AG08396 (cell line): ENCODE measurements around the gene ETV1.
A peak's percentile ranks its signal among the peaks of the same experiment; 100 is the strongest.

Experiments used
- DNase-seq: peaks from one replicate; pipeline ENCODE4 v3.0.0; 2012; ENCODE audit warnings: low spot score, mixed read lengths

The ETV1 gene

DNA sequence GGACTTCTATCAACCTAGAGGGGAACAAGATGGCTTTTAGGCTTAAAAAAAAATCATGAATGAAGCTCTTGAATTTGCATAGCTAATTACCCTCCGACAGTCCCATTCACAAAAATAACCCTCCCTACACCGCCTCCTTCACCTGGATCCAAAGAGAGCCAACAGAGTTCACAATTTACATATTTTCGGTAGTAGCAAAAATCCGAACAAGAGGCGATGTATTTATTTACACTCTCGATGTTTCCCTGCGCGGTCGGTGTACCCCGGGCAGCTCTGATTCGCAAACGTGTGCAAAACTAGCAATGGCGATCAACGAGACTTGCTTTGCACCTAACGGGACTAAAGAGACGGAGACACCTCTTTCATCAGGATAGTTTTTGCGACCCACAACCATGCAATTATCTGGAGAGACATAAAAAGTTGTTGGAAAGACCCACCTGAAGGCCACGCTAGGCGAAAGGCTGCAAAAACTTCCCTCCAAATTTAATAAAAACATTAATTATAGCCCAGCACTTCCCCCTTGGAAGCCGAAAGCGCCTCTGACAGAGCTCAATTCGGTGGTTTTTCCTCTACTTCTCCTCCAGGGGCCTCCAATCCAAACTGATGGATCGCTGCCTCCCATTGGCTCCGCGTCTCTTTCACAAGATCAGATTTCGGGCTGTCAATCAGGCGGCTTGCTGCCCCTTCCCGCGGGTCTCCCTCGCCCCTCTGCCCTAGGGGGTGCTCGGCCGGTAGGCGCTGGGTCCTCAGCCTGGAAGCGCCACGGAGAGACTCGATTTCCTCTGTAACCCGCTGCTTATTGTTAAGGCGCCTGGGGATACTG, at the start of gene ETV1:
Gene ETV1 (minus strand): TSS at position 541 of the 823 bp plus-strand sequence. CDS start 614 bp downstream, outside the sequence.
- DNase-seq = peak; percentile 61

DNA sequence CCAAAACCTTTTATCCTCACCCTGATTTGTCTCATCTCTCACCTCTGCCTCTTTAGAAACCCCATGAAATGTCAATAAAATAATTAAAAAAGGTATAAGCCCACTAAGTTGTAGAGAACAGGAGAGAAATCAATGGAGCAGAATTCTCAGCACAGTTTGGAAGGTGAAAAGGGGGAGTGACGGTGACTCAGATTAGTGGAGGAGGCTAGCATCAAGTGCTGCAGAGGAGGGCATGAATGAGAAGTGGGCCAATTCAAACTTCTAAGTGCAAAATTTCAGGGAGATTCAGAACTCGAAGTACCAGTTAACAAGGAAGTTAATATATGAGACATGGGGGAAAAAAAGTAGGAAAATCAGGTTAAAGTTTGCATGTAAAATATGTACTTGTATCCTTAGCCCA, 34.9 kb upstream of the ETV1 start:
- no peak for DNase-seq

GRCh38 chr7:14023838-14024237, 34.4 kb upstream of the ETV1 start:
- DNase-seq = no peak

DNA sequence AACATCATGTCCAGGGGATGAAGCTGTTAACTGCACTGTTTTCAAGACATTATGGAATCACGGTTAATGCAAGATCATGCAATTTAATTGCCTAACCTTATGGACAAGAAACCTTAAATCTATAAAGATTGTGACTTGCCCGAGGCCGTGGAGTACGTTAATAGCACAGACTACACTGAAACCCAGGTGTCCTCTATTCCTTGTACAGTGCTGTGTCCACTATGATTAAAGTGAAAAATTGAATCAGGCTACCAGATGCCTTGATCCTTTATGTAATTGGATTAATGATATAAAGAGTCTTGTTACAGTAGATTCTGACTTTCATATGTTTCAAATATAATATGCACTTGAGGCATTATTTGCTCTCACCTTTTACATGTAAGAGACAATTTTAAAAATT, 33.9 kb upstream of the ETV1 start:
- DNase-seq = no peak

DNA sequence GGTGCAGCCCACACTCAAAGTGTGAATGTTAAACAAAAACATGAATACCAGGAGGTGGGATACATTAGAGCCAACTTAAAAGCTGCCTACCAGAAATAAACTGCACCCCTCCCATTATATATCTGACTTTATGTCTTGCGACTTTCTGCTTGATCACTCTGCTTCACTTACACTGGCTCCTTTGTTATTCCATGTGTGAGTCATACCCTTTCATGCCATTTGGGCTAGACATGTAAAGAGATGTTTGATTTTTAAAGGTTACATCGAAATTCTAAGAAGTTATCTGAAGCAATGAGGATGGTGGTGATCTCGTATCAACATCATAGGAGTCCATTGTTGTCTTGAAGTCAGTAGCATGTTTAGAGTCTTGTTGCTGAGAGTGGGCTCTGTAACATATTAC, 31.6 kb upstream of the ETV1 start:
- DNase-seq = peak; percentile 21

- no peak for DNase-seq
Measured at GRCh38 chr7:14020339-14020900, 31.0 kb upstream of the ETV1 start.

GRCh38 chr7:14018751-14019150, 29.3 kb upstream of the ETV1 start:
- DNase-seq = no peak

- DNase-seq = no peak
Measured at GRCh38 chr7:14016950-14017349, 27.5 kb upstream of the ETV1 start.

DNA sequence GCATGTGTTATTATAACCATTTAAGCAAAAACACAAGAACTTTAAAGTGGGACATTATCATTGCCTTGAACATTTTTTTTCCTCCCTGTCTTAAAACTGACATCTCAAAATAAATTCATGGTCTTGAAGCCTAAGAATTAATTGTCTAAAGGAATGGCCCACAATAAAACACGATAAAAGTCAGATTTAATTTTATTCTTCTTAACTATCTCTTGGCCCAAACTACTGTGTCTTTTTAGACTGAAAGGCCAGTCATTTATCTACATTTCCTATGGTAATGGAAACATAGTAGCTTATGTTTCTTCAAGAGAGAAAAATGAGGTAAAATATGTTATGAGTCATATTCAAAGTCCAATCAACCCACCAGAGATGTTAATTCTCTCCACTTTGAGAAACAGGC, 24.4 kb upstream of the ETV1 start:
- no peak for DNase-seq

- no peak for DNase-seq
Measured at GRCh38 chr7:14009453-14010418, 20.3 kb upstream of the ETV1 start.

GRCh38 chr7:14001139-14001538, 11.7 kb upstream of the ETV1 start:
- DNase-seq = no peak

DNA sequence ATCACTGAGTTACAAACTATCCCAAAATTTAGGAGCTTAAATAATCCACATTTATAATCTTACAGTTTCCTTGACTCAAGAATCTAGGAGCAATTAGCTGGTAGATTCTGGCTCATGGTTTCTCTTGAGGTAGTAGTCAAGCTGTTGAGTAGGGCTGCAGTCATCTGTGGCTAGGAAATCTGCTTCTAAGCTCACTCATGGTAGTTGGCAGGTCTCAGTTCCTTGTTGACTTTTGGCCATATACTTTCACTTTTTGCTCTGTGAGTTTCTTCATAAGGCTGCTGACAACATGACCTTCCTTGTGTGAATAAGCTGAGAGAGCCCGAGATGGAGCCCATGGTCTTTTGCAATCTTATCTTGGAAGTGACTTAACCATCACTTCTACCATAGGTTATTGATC, 10.8 kb upstream of the ETV1 start:
- no peak for DNase-seq

GRCh38 chr7:13998866-13999265, 9.4 kb upstream of the ETV1 start:
- DNase-seq = no peak

GRCh38 chr7:13992596-13992964, 3.1 kb upstream of the ETV1 start:
- no peak for DNase-seq

GRCh38 chr7:13991791-13992595, 2.5 kb upstream of the ETV1 start:
- DNase-seq = no peak

DNA sequence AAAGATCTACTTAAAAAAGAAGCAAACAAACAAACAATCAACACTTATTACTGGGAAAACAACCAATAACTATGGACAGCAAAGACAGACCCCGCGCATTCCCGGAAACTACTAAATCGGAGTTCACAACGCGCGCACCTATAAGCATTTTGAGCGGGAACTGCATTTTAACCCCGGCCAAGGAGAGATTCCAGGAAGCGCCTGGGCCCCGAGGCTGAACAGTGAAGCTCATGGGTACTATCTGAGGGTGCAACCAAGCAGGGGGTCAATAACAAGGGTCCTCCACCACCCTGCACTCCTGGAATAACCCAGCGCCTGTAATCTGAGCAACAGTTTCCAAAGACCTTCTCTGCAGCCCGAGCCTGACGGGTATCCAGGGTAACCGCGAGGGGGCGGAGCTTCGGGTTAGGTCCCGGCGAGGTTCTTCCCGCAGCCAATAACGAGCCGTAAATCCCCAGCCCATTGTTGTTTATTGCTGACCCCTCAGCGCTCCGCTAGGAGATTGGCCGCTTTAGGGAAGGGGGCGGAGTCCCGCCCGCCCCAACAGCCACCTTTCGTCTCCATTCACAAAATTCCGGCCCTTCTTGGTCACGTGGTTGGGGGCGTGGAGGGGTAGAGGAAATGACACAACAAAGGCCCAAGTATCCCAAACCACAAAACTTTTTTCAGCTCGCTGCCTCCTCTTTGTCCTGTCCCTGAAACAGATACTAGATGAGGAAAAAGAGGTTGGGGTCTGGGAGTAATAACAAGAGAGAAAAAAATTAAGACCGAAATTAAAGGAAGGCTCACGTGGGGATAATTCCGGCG, 1.7 kb upstream of the ETV1 start:
- peak; percentile 92 for DNase-seq

DNA sequence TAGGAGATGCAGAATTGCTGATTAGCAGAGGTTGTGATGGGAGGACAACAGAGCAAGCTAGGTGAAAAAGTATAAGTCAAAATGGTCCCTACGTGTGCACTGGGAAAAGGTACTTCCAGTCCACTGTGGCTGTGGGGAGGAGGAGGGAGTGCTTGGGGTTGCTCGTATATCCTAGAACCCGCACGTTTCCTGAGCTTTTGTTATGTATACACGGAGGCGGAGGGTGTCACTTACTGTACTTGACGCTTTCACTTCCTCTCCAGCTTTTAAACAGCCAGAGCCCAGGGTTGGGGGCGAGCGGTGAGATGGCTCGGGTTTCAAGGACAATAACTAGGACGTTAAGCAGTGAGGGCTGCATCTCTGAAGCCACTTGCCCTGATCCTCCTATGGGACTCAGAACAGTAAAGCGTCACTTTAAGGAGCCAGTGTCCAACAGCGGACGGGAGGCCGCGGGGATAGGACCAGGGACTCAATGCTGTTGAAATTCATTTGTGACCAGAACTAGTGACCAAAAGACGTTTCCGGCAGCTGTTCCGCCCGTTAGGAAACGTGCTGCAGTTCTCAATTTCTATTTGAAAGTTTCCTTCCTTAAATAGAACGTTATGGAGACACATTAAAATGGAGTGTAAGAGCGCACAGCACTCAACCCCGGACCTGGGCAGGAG, 985 bp upstream of the ETV1 start:
- no peak for DNase-seq

GRCh38 chr7:13989949-13990305, 461 bp upstream of the ETV1 start:
- no peak for DNase-seq

DNA sequence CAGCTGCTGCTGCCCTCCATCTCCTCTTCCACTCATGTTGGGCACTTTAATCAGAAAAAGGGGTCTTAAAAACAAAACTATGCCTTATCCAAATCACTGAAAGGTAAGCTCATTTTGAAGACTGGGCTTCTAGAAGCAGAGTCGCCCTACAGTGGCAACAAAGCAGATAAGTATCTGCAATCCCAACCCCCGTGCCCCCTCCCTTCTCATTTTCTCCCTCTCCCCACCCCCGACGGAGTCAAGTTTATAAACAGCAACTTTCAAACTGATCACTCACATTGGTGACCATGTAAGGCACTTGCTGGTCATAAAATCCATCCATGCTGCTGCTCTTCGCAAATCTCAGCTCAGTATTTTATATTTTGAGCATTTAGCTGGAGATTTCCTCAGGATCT, 738 bp downstream of the ETV1 start:
- no peak for DNase-seq

DNA sequence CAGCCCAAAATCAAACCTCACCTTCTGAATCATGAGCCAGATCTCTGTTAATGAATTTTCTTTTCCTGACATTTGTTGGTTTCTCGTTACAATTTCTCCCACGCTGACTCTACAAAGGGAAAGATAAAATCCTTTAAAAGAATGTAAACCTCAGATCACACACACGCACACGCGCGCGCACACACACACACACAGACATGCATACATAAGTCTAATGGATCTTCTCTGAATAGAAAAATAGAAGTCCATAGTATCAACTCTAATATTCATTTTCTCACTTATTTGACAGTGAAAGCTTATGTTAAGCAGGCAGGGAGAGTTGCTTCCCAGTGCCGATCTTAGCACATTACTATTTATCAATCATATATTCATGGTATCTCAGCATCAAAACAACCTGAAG, 1.4 kb downstream of the ETV1 start:
- DNase-seq = no peak

- DNase-seq = no peak
Measured at GRCh38 chr7:13987395-13987794, 2.1 kb downstream of the ETV1 start.
